Measurements from ENCODE around the gene ERFE.

The ERFE gene

DNA sequence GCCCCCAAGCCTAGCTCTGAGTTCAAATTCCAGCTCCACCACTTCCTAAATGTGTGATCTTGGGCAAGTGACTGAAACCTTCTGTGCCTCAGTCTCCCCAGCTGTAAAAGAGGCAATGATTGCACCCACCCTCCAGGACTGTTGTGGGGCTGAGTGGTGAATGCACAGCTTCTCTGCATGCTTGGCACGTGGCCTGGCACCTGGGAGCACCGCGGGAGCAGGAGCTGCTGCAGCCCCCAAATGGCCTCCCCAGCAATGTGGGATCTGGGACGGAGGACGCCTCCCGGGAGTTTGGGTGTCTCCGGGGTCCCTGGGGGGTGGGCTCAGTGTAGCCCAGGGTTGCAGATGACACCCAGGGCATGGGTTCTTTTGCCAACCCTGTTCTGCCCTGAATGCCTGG, 18.7 kb upstream of the ERFE start:
- H3K27ac ChIP-seq (ENCODE audit: low read depth, low read length), result no peak overlapping the region
- peaks cover 3 to 80% (median 52%) of the 10 kb centered on the region in 5 donors for H3K4me1 ChIP-seq (ENCODE audit: control insufficient read depth in 5 of 5, insufficient read depth in 5 of 5, low read length in 5 of 5)
- peaks cover 0 to 9% (median 0%) of the 10 kb centered on the region in 5 donors for H3K36me3 ChIP-seq (ENCODE audit: control insufficient read depth in 5 of 5, insufficient read depth in 5 of 5, low read length in 5 of 5)
- no peaks in the 10 kb centered on the region for H3K27me3 ChIP-seq (ENCODE audit: control insufficient read depth in 5 of 5, insufficient read depth in 4 of 5, low read length in 5 of 5)
- no peaks in the 10 kb centered on the region for H3K9me3 ChIP-seq (ENCODE audit: control insufficient read depth in 5 of 5, low read length in 5 of 5)
- H3K9ac ChIP-seq (ENCODE audit: low read length in 5 of 5), result no peak overlapping the region
- H3K4me3 ChIP-seq (ENCODE audit: low read depth in 1 of 5, low read length in 5 of 5), result peak overlapping the region in 1 of 5 donors; percentile 45

DNA sequence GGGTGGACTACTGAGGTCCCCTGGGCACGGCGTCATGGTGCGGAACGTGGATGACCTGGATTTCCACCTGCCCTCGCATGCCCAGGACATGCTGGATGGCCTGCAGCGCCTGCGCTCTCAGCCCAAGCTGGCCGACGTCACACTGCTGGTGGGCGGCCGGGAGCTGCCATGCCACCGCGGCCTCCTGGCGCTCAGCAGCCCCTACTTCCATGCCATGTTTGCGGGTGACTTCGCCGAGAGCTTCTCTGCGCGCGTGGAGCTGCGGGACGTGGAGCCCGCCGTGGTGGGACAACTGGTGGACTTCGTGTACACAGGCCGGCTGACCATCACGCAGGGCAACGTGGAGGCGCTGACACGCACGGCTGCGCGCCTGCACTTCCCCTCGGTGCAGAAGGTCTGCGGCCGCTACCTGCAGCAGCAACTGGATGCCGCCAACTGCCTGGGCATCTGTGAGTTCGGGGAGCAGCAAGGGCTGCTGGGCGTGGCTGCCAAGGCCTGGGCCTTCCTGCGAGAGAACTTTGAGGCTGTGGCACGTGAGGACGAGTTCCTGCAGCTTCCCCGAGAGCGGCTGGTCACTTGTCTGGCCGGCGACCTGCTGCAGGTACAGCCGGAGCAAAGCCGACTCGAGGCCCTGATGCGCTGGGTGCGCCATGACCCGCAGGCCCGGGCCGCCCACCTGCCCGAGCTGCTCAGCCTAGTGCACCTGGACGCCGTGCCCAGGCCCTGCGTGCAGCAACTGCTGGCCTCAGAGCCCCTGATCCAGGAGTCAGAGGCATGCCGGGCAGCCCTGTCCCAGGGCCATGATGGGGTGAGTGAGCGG, 17.8 kb upstream of the ERFE start:
- H3K36me3 ChIP-seq (ENCODE audit: control insufficient read depth in 5 of 5, insufficient read depth in 5 of 5, low read length in 5 of 5), result peaks cover 0 to 13% (median 0%) of the 10 kb centered on the region in 5 donors
- H3K27me3 ChIP-seq (ENCODE audit: control insufficient read depth in 5 of 5, insufficient read depth in 4 of 5, low read length in 5 of 5), result no peaks in the 10 kb centered on the region
- H3K27ac ChIP-seq (ENCODE audit: low read depth, low read length), result no peak overlapping the region
- no peak overlapping the region for H3K9ac ChIP-seq (ENCODE audit: low read length in 5 of 5)
- H3K4me3 ChIP-seq (ENCODE audit: low read depth in 1 of 5, low read length in 5 of 5), result no peak overlapping the region
- peaks cover 3 to 80% (median 52%) of the 10 kb centered on the region in 5 donors for H3K4me1 ChIP-seq (ENCODE audit: control insufficient read depth in 5 of 5, insufficient read depth in 5 of 5, low read length in 5 of 5)
- no peaks in the 10 kb centered on the region for H3K9me3 ChIP-seq (ENCODE audit: control insufficient read depth in 5 of 5, low read length in 5 of 5)

DNA sequence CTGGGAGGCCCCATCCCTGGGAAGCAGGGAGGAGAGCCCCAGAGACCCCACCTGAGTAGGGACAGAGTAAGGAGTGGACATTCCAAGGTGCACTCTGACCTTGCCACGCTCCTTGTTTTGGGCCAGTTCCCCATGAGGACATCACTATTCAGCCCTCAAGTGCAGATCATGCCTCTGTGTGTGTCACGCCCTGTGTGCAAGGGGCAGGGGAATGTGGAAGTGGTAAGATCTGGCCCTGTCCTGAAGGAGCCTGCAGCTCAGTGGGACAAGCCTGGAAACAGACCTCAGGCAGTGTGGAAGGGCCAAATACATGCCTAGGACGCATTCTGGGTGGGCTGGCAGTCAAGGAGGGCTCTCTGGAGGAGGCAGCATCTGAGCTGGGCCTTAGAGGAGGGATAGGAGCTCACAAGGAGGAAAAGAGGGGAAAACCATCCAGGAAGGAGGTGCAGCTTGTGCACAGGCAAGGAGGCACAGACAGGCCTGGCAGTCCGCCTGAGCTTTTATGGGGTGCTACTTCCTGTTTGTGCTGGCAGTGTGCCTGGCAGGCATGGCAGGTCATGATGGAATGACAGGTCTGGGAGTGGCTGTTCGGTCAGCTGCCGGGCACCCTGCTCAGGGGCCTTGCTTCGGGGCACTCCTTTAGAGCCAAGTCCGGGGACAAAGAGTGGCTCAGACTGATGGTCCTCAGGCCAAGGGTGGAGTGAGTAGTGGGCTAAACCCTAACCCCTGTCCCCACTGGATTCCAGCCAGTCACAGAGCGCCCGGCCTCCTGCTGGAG, 17.0 kb upstream of the ERFE start:
- no peak overlapping the region for H3K27ac ChIP-seq (ENCODE audit: low read depth, low read length)

DNA sequence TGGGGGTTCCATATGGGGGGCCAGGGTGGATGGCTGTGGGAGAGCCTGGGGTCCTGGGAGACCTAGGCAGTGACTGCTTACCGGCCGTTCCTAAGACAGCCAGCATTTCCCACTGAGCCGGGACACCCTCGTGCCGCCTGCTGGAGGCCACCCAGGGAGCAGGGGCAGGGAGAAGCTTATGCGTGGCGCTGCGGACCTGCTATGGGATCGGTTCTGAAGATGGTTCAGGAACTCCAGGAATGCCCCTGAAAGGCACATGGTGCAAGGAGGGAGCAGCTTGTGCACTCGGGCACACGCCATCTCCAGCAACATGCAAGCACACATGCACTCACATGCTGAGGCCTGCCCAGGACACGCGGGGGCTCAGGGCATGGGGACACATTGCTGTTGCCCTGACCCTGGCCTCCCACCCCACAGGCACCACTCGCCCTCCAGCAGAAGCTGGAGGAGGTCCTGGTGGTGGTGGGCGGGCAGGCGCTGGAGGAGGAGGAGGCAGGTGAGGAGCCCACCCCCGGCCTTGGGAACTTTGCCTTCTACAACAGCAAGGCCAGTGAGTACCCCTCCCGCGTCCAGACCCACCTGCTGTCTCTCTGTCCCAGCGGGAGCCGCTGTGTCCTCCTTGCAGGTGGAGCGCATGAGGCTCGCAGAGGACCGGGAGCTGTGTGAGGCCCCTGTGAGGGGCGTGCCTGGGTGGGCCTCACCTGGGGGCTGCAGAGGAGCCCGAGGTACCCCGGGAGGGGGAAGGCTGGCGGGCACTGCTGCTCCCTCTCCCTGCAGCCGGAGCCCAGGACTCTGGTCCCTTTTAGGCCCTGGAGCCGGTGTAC, 16.2 kb upstream of the ERFE start:
- peaks cover 3 to 67% (median 44%) of the 10 kb centered on the region in 5 donors for H3K4me1 ChIP-seq (ENCODE audit: control insufficient read depth in 5 of 5, insufficient read depth in 5 of 5, low read length in 5 of 5)
- H3K27ac ChIP-seq (ENCODE audit: low read depth, low read length), result no peak overlapping the region
- H3K27me3 ChIP-seq (ENCODE audit: control insufficient read depth in 5 of 5, insufficient read depth in 4 of 5, low read length in 5 of 5), result no peaks in the 10 kb centered on the region
- H3K9ac ChIP-seq (ENCODE audit: low read length in 5 of 5), result peak overlapping the region in 1 of 5 donors; percentile 31
- H3K9me3 ChIP-seq (ENCODE audit: control insufficient read depth in 5 of 5, low read length in 5 of 5), result no peaks in the 10 kb centered on the region
- H3K36me3 ChIP-seq (ENCODE audit: control insufficient read depth in 5 of 5, insufficient read depth in 5 of 5, low read length in 5 of 5), result peaks cover 0 to 14% (median 0%) of the 10 kb centered on the region in 5 donors
- H3K4me3 ChIP-seq (ENCODE audit: low read depth in 1 of 5, low read length in 5 of 5), result peak overlapping the region in 1 of 5 donors; percentile 22

More for the DNA sequence above, 17.0 kb upstream of the ERFE start:
- peak overlapping the region in 1 of 5 donors; percentile 22 for H3K4me3 ChIP-seq (ENCODE audit: low read depth in 1 of 5, low read length in 5 of 5)
- H3K4me1 ChIP-seq (ENCODE audit: control insufficient read depth in 5 of 5, insufficient read depth in 5 of 5, low read length in 5 of 5), result peaks cover 3 to 76% (median 50%) of the 10 kb centered on the region in 5 donors
- peaks cover 0 to 14% (median 0%) of the 10 kb centered on the region in 5 donors for H3K36me3 ChIP-seq (ENCODE audit: control insufficient read depth in 5 of 5, insufficient read depth in 5 of 5, low read length in 5 of 5)
- no peaks in the 10 kb centered on the region for H3K9me3 ChIP-seq (ENCODE audit: control insufficient read depth in 5 of 5, low read length in 5 of 5)
- no peaks in the 10 kb centered on the region for H3K27me3 ChIP-seq (ENCODE audit: control insufficient read depth in 5 of 5, insufficient read depth in 4 of 5, low read length in 5 of 5)
- H3K9ac ChIP-seq (ENCODE audit: low read length in 5 of 5), result peak overlapping the region in 1 of 5 donors; percentile 31

DNA sequence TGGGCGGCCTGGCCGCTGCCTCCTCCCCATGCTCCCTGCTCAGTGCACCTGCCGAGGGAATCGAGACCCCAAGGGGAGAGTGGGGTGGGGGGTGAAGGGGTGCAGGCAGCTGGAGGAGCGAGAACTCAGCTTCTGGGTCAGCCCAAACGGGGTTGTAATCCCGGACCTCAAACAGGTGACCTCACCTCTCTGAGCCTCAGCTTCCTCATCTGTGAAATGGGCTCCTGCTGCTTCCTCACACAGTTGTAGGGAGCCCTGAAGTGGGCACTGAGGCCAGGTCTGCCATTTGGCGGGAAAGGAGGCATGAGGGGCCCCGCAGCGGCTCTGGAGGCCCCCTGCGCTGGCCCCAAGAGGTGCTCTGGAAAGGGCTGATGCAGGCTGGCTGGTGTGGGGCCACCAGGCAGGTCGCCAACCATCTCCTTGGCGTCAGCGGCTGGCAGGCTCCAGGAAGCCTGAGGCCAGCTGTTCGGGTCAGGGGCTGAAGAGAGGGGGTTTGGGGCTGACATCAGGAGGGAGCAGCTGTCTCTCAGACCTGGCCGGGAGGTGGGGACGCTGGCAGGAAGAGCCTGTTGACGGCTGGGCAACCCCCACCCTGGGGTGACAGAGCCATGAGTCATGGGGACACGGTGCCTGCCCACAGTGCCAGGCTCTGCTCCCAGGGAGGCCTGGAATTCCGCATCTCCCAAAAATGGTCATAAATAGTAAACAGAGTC, 15.4 kb upstream of the ERFE start:
- Histone ChIP-seq H3K4me3 (ENCODE audit: low read depth in 1 of 5, low read length in 5 of 5) (no peak overlapping the region), H3K27ac (ENCODE audit: low read depth, low read length) (no peak overlapping the region), H3K9ac (ENCODE audit: low read length in 5 of 5) (no peak overlapping the region), H3K9me3 (ENCODE audit: control insufficient read depth in 5 of 5, low read length in 5 of 5) (no peaks in the 10 kb centered on the region), H3K36me3 (ENCODE audit: control insufficient read depth in 5 of 5, insufficient read depth in 5 of 5, low read length in 5 of 5) (peaks cover 0 to 14% (median 0%) of the 10 kb centered on the region in 5 donors), H3K4me1 (ENCODE audit: control insufficient read depth in 5 of 5, insufficient read depth in 5 of 5, low read length in 5 of 5) (peaks cover 3 to 59% (median 39%) of the 10 kb centered on the region in 5 donors), H3K27me3 (ENCODE audit: control insufficient read depth in 5 of 5, insufficient read depth in 4 of 5, low read length in 5 of 5) (no peaks in the 10 kb centered on the region)

DNA sequence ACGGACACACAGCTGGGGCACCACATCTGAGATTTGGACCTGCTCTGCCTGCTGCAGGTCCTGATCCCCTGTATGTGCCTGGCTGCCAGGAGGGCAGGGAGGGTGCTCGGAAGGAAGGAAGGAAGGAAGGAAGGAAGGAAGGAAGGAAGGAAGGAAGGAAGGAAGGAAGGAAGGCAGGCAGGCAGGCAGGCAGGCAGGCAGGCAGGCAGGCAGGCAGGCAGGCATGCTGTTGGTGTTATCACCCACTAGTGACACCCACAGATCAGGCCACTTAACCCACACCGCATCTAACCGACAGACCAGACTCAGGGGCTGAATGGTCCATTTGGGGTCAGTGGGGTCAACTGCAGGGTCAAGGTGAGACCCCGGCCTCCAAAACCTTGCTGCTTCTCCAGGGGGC, 14.5 kb upstream of the ERFE start:
- H3K4me3 ChIP-seq (ENCODE audit: low read depth in 1 of 5, low read length in 5 of 5), result no peak overlapping the region
- H3K4me1 ChIP-seq (ENCODE audit: control insufficient read depth in 5 of 5, insufficient read depth in 5 of 5, low read length in 5 of 5), result peaks cover 3 to 51% (median 30%) of the 10 kb centered on the region in 5 donors
- H3K27ac ChIP-seq (ENCODE audit: low read depth, low read length), result no peak overlapping the region
- peaks cover 0 to 14% (median 0%) of the 10 kb centered on the region in 5 donors for H3K36me3 ChIP-seq (ENCODE audit: control insufficient read depth in 5 of 5, insufficient read depth in 5 of 5, low read length in 5 of 5)
- no peaks in the 10 kb centered on the region for H3K27me3 ChIP-seq (ENCODE audit: control insufficient read depth in 5 of 5, insufficient read depth in 4 of 5, low read length in 5 of 5)
- H3K9ac ChIP-seq (ENCODE audit: low read length in 5 of 5), result no peak overlapping the region
- H3K9me3 ChIP-seq (ENCODE audit: control insufficient read depth in 5 of 5, low read length in 5 of 5), result no peaks in the 10 kb centered on the region

DNA sequence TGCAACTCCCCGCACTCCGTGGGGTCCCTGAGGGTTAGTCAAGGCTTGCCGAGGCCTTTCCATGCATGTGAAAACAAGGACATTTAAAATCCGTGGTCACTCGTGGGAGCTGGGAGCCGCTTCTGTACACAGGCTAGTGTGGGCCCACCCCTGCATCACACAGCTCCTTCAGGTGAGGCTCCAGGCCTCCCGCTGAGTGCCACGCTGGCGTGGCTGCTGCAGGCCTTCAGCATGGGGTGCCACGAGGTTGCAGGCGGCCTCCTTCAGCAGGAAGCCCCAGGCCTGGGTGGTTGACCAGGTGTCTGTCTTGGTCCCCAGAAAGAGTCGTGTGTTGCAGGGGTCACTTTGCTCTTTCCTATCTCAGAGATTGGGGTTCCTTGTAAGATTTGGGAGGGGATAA, 13.7 kb upstream of the ERFE start:
- H3K9ac ChIP-seq (ENCODE audit: low read length in 5 of 5), result no peak overlapping the region
- no peak overlapping the region for H3K27ac ChIP-seq (ENCODE audit: low read depth, low read length)
- peaks cover 3 to 43% (median 24%) of the 10 kb centered on the region in 5 donors for H3K4me1 ChIP-seq (ENCODE audit: control insufficient read depth in 5 of 5, insufficient read depth in 5 of 5, low read length in 5 of 5)
- H3K9me3 ChIP-seq (ENCODE audit: control insufficient read depth in 5 of 5, low read length in 5 of 5), result no peaks in the 10 kb centered on the region
- no peak overlapping the region for H3K4me3 ChIP-seq (ENCODE audit: low read depth in 1 of 5, low read length in 5 of 5)
- H3K27me3 ChIP-seq (ENCODE audit: control insufficient read depth in 5 of 5, insufficient read depth in 4 of 5, low read length in 5 of 5), result no peaks in the 10 kb centered on the region
- peaks cover 0 to 14% (median 0%) of the 10 kb centered on the region in 5 donors for H3K36me3 ChIP-seq (ENCODE audit: control insufficient read depth in 5 of 5, insufficient read depth in 5 of 5, low read length in 5 of 5)

DNA sequence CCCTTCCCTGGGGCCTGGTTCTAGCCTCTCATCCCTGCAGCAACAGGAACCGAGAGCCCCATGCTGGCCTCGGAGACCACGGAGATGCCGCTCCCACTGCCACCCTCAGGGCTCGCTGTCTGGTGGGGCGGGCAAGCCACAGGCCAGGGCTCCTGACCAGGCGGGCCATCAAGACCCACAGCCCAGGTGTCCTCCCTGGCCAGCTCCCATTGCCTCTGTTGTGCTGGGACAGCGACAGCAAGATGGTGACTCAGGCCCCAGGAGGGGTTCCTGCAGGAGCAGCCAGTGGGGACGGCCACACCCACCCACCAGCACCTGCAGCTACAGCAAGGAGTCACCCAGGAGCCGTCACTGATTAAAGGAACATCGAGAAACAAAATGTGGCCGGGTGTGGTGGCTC, 12.9 kb upstream of the ERFE start:
- H3K4me1 ChIP-seq (ENCODE audit: control insufficient read depth in 5 of 5, insufficient read depth in 5 of 5, low read length in 5 of 5), result peaks cover 2 to 36% (median 24%) of the 10 kb centered on the region in 5 donors
- H3K36me3 ChIP-seq (ENCODE audit: control insufficient read depth in 5 of 5, insufficient read depth in 5 of 5, low read length in 5 of 5), result peaks cover 0 to 13% (median 0%) of the 10 kb centered on the region in 5 donors
- H3K9me3 ChIP-seq (ENCODE audit: control insufficient read depth in 5 of 5, low read length in 5 of 5), result no peaks in the 10 kb centered on the region
- H3K27ac ChIP-seq (ENCODE audit: low read depth, low read length), result no peak overlapping the region
- no peak overlapping the region for H3K9ac ChIP-seq (ENCODE audit: low read length in 5 of 5)
- no peak overlapping the region for H3K4me3 ChIP-seq (ENCODE audit: low read depth in 1 of 5, low read length in 5 of 5)
- no peaks in the 10 kb centered on the region for H3K27me3 ChIP-seq (ENCODE audit: control insufficient read depth in 5 of 5, insufficient read depth in 4 of 5, low read length in 5 of 5)

DNA sequence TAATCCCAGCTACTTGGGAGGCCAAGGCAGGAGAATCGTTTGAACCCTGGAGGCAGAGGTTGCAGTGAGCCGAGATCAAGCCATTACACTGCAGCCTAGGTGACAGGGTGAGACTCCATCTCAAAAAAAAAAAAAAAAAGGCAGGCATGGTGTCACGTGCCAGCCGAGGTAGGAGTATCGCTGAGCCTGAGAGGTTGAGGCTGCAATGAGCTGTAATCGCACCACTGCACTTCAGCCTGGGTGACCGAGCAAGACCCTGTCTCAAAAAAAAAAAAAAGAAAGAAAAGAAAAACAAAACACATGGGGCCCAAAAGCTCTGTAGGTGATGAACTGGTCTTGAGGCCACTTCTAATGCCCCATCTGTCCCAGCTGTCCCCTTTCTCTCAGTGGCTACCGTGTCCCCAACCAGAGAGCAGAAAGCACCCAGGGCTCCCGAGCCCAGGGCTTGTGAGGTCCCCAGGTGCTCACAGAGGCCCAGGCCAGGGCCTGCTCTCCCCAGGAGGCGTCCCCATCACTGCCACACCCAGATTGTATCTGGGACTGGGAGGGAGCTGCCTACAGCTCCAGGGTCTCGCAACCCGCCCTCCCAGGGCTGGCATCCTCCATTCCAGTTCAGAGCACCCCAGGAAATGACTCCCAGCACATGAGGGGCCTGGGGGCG, 11.8 kb upstream of the ERFE start:
- Histone ChIP-seq H3K9ac (ENCODE audit: low read length in 5 of 5) (peak overlapping the region in 1 of 5 donors; percentile 9), H3K9me3 (ENCODE audit: control insufficient read depth in 5 of 5, low read length in 5 of 5) (no peaks in the 10 kb centered on the region), H3K36me3 (ENCODE audit: control insufficient read depth in 5 of 5, insufficient read depth in 5 of 5, low read length in 5 of 5) (peaks cover 0 to 6% (median 0%) of the 10 kb centered on the region in 5 donors), H3K4me3 (ENCODE audit: low read depth in 1 of 5, low read length in 5 of 5) (no peak overlapping the region), H3K27ac (ENCODE audit: low read depth, low read length) (no peak overlapping the region), H3K4me1 (ENCODE audit: control insufficient read depth in 5 of 5, insufficient read depth in 5 of 5, low read length in 5 of 5) (peaks cover 0 to 24% (median 16%) of the 10 kb centered on the region in 5 donors), H3K27me3 (ENCODE audit: control insufficient read depth in 5 of 5, insufficient read depth in 4 of 5, low read length in 5 of 5) (no peaks in the 10 kb centered on the region)
